Right forelimb (tissue), 1 donor: ENCODE data around the gene ROBO1.

Experiments
- DNase-seq: peaks from one replicate; pipeline ENCODE4 v3.0.0-alpha.2; 2018

Gene ROBO1

GRCh38 chr3:79297245-79297960 lies 470.4 kb downstream of the ROBO1 start:
- DNase-seq, result no peak

DNA sequence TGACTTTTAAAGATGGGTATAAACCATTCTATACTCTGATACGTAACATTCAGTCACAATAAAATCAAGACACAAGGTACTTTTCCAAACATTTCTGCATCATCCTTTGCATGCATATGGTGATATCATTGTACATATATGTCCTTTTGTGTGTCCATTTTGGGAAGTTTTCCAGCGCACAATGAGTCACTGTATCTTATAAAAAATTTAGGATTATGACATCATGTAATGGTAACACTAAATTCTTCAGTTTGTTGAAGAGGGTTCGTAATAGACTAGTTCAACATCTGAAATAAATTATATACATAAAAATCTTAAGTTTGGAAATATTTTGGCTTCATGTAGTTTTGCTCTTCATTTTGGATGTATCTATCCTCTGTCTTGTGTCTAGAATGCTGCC lies 480.9 kb downstream of the ROBO1 start:
- no peak for DNase-seq

DNA sequence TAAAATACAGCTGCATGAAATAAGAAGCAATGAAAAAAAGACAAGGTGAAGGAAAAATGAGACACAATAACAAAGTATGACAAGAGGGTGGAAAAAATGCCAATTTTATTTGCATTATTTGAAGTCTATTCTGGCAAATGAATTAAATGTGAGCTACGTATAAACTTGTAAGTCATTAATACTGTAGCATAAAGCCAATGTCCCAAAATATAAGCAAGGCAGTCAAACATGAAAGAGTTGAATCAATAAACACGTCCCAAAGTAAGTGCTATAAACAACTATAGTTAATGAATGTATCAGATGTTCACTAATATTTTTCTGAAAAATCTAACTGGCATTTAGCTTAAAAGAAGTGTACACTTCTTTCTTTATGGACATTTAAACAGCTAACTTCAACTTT lies 481.9 kb downstream of the ROBO1 start:
- DNase-seq, result no peak

GRCh38 chr3:79285380-79285779 lies 482.4 kb downstream of the ROBO1 start:
- DNase-seq, result peak; percentile 40

- DNase-seq, result no peak
Observed at GRCh38 chr3:79284781-79285180, 483.0 kb downstream of the ROBO1 start.

DNA sequence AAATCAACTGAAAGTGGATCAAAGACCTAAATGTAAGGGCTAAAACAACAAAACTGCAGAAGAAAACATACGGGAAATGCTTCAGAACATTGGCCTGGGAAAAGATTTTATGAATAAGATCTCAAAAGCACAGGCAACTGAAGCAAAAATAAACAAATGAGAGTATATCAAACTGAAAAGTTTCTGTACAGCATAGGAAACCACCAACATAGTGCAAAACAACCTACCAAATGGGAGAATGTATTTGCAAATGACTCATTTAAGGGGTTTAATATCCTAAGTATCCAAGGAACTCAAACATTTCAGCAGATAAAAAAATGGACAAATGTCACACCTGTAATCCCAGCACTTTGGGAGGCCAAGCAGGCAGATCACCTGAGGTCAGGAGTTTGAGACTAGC lies 489.1 kb downstream of the ROBO1 start:
- DNase-seq, result no peak

DNA sequence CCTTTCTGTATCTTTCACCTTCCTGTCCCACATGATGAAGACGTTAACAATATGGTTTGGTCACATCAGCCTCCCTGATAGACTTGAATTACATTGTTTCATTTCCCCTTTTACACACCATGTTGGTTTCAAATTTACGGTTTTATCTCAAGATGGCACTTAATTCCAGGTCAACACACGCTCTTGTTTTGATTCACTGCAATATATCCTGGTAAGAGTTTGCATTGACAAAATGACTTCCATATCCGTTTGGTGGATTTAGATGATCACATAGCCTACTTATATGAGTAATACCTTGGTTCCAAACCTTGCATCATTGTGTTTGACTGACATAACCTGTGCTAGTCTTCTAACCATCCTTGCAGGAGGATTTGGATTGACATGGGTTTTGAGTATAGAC lies 499.4 kb downstream of the ROBO1 start:
- no peak for DNase-seq

GRCh38 chr3:79264892-79265291 lies 502.9 kb downstream of the ROBO1 start:
- no peak for DNase-seq

DNA sequence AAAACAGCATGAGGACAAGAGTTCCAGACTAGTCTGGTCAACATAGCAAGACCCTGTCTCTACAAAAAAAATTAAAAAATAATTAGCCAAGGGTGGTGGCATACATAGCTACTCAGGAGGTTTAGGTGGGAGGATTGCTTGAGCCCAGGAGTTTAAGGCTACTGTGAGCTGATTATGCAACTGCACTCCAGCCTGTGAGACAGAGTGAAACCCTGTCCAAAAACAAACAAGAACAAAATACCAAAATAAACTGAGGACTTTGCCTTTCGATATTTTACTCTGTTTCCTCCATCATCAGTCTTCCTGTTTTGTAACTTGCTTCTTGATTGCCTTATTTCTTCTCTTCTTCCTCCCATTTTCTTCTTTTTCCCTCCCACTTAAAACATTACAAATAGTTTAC lies 504.4 kb downstream of the ROBO1 start:
- no peak for DNase-seq

DNA sequence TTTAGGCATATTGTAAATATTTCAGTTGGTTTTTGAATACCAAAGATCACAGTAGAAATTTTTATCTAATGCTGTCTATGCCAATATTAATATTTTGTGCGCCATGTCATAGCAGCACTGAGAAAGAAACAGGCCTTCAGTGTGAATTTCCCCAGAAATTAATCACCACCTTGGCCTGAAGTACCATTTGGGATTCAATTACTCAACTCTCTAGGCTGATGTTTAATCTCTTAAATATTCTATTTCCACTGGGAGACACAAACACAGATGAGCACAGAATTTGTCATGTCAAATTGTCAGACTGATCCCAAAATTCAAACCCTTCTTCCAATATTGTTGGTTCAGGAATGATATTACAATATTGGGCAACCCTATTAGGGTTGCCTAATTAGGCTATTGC lies 509.3 kb downstream of the ROBO1 start:
- DNase-seq, result no peak

- DNase-seq, result no peak
Observed at GRCh38 chr3:79257791-79258190, 510.0 kb downstream of the ROBO1 start.

DNA sequence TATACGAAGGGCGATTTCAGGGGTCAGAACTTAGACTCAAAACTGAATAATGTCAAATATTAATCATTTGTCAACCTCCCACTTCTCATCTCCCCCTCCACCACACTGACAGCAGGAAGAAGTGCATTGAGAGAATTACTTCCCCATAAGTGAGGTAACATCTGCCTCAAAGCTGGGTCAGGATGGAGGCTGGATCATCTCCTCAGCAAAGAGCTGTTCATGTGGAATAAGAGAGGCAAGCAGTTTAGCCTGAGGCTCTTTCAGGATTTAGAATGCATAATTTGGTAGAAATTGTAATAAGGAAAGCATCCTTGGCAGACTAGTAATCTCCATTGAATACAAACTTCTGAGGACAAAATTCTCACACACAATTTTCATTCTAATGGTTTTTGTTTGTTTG lies 512.1 kb downstream of the ROBO1 start:
- DNase-seq, result no peak

DNA sequence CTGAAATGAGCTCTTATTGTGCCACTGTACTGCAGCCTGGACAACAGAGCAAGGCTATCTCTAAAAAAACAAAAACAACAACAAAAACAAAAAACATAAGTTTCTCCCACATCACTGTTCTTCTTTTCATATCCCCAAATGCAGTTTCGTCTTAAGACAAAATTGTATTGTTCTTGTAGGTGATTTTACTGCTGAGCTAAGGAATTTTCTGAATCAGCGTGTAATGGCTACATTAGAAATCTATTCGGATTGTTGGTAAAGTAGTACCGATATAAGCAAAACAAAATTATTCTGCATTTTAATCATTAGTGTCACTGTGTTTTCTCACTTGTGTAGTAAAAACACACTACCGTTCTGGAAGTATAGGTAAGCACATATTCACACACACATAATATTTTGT lies 512.5 kb downstream of the ROBO1 start:
- no peak for DNase-seq

- no peak for DNase-seq
Observed at GRCh38 chr3:79253704-79254103, 514.1 kb downstream of the ROBO1 start.

GRCh38 chr3:79253271-79253670 lies 514.5 kb downstream of the ROBO1 start:
- DNase-seq, result no peak

GRCh38 chr3:79250746-79251145 lies 517.1 kb downstream of the ROBO1 start:
- no peak for DNase-seq

DNA sequence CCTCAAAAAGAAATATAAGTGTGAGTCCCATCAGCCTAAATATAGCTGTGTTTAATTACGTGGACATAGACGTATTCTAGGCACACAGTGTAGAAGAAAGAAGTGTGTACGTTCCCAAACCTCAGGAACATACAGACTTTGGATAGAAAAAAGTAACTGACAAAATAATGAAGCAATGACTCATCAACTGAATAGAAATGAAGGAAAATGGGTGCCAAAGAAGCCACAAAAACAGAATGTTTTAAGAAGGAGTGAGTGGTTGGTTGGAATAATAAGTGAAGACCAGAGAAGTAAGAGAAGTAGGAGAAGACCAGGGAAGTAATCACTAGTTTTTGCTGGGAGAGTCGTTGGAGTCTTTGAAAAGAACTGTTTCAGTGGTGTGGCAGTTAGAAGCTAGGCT lies 518.1 kb downstream of the ROBO1 start:
- no peak for DNase-seq

DNA sequence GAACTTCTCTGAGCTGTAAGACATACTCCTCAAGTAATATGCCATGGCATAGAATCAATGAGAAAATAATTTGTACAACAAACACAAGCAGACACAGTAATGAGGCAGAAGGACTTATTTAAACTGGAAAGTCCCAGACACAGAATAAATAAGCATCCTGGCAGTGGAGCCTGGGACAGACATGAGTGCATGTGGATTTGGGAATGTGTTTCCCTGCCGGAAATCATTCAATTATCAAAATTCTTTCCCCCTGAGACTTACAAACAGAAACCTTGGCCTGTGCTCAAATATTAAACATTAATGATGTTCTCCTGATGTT lies 520.1 kb downstream of the ROBO1 start:
- no peak for DNase-seq

- DNase-seq, result no peak
Observed at GRCh38 chr3:79246875-79247724, 520.7 kb downstream of the ROBO1 start.

DNA sequence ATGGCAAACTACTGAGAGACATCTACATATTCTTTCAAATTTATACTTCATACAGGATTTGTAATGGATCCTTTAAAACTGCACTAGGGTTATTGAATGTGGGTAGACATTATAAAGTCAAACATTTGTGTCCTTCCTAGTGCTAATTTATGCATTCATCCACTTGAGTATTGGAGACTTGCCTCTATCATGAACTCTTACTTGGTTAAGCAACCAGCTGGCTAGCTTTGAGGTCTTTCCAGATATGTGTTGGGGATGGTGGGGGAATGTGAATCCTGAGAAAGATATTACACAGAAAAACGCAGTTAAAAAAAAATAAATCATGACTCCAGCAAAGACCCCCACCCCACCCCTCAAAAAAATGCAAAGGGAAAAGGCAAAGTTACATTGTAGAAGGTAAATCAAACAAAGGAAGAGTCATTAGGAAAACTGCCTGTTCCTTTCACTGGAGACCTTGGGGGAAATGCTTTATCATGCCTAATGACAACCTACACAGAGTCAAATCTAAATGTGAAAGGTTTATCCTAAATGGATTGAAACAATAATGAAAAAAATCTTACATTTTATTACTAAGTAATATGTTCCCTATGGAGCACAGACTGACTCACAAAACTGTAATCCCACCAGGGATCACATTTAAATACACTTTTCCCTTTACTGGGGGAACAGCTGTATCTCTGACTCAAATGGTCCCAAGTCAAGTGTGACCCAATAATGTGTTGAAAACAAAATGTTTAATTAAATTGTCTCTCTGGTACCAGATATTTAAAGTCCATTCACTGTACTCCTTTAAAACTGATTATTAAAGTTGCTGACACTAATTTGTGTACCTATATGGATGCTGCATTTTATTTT lies 522.3 kb downstream of the ROBO1 start:
- no peak for DNase-seq

- no peak for DNase-seq
Observed at GRCh38 chr3:79236496-79236895, 531.3 kb downstream of the ROBO1 start.

GRCh38 chr3:79233431-79234060 lies 534.3 kb downstream of the ROBO1 start:
- DNase-seq, result no peak

GRCh38 chr3:79230266-79230665 lies 537.5 kb downstream of the ROBO1 start:
- no peak for DNase-seq
